Astrocyte (in vitro differentiated cells and primary cell): ENCODE results near the gene SPON1. TPM values are rescaled to one million over a fixed set of nuclear protein-coding genes. Genes with fewer than 3 reads are reported as not detected.

Source experiments
- DNase-seq: peaks from one replicate; pipeline ENCODE4 v3.0.0-alpha.2; 2010; ENCODE audit warnings: low read depth
- FAIRE-seq: peaks from 2 replicates; lab custom pipeline; 2011; peaks lifted over from hg19 to GRCh38; lab: Jason Lieb, UNC
- H2AFZ ChIP-seq: 2 replicates; pipeline ENCODE4 v1.6.0; 2012; ENCODE audit warnings: low read depth, low read length, inconsistent platforms
- H3K27ac ChIP-seq: 2 replicates; pipeline ENCODE4 v1.5.1; 2011; ENCODE audit warnings: low read depth, low read length, inconsistent platforms
- H3K27me3 ChIP-seq: 2 replicates; pipeline ENCODE4 v1.6.0; 2011; ENCODE audit warnings: low read length, inconsistent platforms; ENCODE audit not compliant: insufficient read depth
- H3K36me3 ChIP-seq: 2 replicates; pipeline ENCODE4 v1.5.1; 2011; ENCODE audit warnings: low read length, inconsistent platforms; ENCODE audit not compliant: insufficient read depth
- H3K4me1 ChIP-seq: 2 replicates; pipeline ENCODE4 v1.5.1; 2011; ENCODE audit warnings: low read length, inconsistent platforms; ENCODE audit not compliant: insufficient read depth
- H3K4me2 ChIP-seq: 2 replicates; pipeline ENCODE4 v1.6.0; 2012; ENCODE audit warnings: low read length, inconsistent platforms
- H3K4me3 ChIP-seq: 2 replicates; pipeline ENCODE4 v1.5.1; 2011; ENCODE audit warnings: low read depth, mild to moderate bottlenecking, low read length, inconsistent platforms; ENCODE audit not compliant: insufficient read depth
- H3K79me2 ChIP-seq: 2 replicates; pipeline ENCODE4 v1.6.0; 2012; ENCODE audit warnings: mild to moderate bottlenecking, low read length, inconsistent platforms; ENCODE audit not compliant: insufficient read depth
- H3K9ac ChIP-seq: 2 replicates; pipeline ENCODE4 v1.6.0; 2012; ENCODE audit warnings: mild to moderate bottlenecking, low read length, inconsistent platforms
- H3K9me3 ChIP-seq: 2 replicates; pipeline ENCODE4 v1.5.1; 2012; ENCODE audit warnings: low read depth, mild to moderate bottlenecking, low read length, inconsistent platforms; ENCODE audit not compliant: insufficient read depth
- H4K20me1 ChIP-seq: 2 replicates; pipeline ENCODE4 v1.6.0; 2012; ENCODE audit warnings: low read length, inconsistent platforms; ENCODE audit not compliant: insufficient read depth
- H3K27ac Mint-ChIP-seq: one replicate; pipeline ENCODE4 v1.8.0; 2021; ENCODE audit warnings: mild to moderate bottlenecking, mixed read lengths; ENCODE audit not compliant: unreplicated experiment
- H3K27me3 Mint-ChIP-seq: one replicate; pipeline ENCODE4 v1.8.0; 2021; ENCODE audit warnings: low read depth, mixed read lengths; ENCODE audit not compliant: unreplicated experiment
- H3K36me3 Mint-ChIP-seq: one replicate; pipeline ENCODE4 v1.8.0; 2021; ENCODE audit warnings: low read depth, mixed read lengths; ENCODE audit not compliant: unreplicated experiment
- H3K4me1 Mint-ChIP-seq: one replicate; pipeline ENCODE4 v1.8.0; 2021; ENCODE audit warnings: low read depth, mixed read lengths; ENCODE audit not compliant: unreplicated experiment
- H3K4me3 Mint-ChIP-seq: one replicate; pipeline ENCODE4 v1.8.0; 2021; ENCODE audit warnings: mild to moderate bottlenecking, moderate library complexity, mixed read lengths; ENCODE audit not compliant: unreplicated experiment
- H3K9me3 Mint-ChIP-seq: one replicate; pipeline ENCODE4 v1.8.0; 2021; ENCODE audit warnings: mild to moderate bottlenecking, mixed read lengths; ENCODE audit not compliant: unreplicated experiment
- EZH2 ChIP-seq: IDR thresholded peaks from 2 replicates; pipeline ENCODE4 v1.6.1; 2012; ENCODE audit warnings: mild to moderate bottlenecking, low read length, inconsistent platforms; ENCODE audit not compliant: insufficient read depth
- total RNA-seq: library from RNA; stranded (reverse); gene quantifications from 2 replicates; pipeline ENCODE4 v1.2.1, GENCODE V29; 2021
- TF ChIP-seq, protein P1 (sequence below): IDR thresholded peaks from 2 replicates; pipeline ENCODE4 v1.5.1; 2011; ENCODE audit warnings: low read depth, mild to moderate bottlenecking, inconsistent platforms, low read length, moderate library complexity; ENCODE audit not compliant: insufficient read depth

The SPON1 gene
- total RNA-seq, 1 donor from 2014 or later: 2.0 TPM

DNA sequence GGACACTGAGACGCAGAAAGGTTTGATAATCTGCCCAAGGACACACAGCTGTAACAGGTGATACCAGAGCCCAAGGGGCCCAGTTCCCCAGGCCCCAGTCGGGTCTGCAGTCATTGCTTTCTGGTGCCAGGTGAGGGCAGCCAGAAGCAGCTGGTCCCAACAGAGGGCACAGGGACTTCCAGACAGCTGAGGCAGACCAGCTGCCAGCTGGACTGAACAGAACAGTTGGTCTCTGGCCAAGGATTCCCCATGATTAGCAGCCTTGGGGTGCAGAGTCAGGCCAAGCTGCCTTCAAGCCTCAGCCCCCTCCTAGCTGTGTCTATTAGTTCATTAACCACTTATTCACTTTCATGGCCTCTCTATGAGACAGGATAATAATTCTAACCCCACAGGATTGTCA is 290.9 kb downstream of the SPON1 start:
- DNase-seq (no peak), FAIRE-seq (no peak)
- peaks cover 12% of the 10 kb centered on the region for H3K27me3 ChIP-seq
- H3K27ac ChIP-seq: no peak overlapping the region
- Mint-ChIP-seq H3K4me1 (peaks cover 11% of the 10 kb centered on the region), H3K36me3 (no peaks in the 10 kb centered on the region), H3K27me3 (peaks cover 14% of the 10 kb centered on the region), H3K4me3 (no peak overlapping the region), H3K9me3 (no peaks in the 10 kb centered on the region), H3K27ac (no peak overlapping the region)
- H3K4me3 ChIP-seq: no peak overlapping the region
- H2AFZ ChIP-seq: no peak overlapping the region
- H3K79me2 ChIP-seq: no peaks in the 10 kb centered on the region
- no peaks in the 10 kb centered on the region for H3K9me3 ChIP-seq
- no peaks in the 10 kb centered on the region for H4K20me1 ChIP-seq
- H3K4me1 ChIP-seq: no peaks in the 10 kb centered on the region
- no peak overlapping the region for H3K4me2 ChIP-seq
- H3K9ac ChIP-seq: no peak overlapping the region
- no peaks in the 10 kb centered on the region for H3K36me3 ChIP-seq
- TF ChIP-seq, protein P1, sequence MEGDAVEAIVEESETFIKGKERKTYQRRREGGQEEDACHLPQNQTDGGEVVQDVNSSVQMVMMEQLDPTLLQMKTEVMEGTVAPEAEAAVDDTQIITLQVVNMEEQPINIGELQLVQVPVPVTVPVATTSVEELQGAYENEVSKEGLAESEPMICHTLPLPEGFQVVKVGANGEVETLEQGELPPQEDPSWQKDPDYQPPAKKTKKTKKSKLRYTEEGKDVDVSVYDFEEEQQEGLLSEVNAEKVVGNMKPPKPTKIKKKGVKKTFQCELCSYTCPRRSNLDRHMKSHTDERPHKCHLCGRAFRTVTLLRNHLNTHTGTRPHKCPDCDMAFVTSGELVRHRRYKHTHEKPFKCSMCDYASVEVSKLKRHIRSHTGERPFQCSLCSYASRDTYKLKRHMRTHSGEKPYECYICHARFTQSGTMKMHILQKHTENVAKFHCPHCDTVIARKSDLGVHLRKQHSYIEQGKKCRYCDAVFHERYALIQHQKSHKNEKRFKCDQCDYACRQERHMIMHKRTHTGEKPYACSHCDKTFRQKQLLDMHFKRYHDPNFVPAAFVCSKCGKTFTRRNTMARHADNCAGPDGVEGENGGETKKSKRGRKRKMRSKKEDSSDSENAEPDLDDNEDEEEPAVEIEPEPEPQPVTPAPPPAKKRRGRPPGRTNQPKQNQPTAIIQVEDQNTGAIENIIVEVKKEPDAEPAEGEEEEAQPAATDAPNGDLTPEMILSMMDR: no peak
- TF ChIP-seq EZH2: no peak

DNA sequence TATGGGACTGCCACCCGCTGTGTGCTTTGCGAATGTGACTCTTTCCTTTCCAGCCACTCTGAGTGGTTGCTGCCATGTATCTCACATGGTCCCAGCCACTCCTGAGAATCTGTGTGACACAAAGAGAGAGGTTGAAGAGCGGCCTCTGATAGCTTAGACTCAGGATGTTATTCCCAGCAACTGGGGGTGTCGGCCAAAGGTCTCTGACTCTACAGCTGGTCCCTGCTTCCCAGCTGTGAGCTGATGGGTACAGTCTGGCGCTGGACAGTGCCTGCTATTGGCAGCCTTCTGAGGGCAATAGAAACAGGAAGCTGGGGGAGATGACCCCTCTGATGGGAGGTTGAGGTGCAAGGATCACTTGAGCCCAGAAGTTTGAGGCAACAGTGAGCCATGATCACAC is 291.3 kb downstream of the SPON1 start:
- H3K9ac ChIP-seq: no peak overlapping the region
- H3K4me2 ChIP-seq: no peak overlapping the region
- no peak overlapping the region for H3K27ac ChIP-seq
- H3K9me3 ChIP-seq: no peaks in the 10 kb centered on the region
- Mint-ChIP-seq H3K36me3 (no peaks in the 10 kb centered on the region), H3K4me3 (no peak overlapping the region), H3K9me3 (no peaks in the 10 kb centered on the region), H3K27me3 (peaks cover 10% of the 10 kb centered on the region), H3K4me1 (peaks cover 14% of the 10 kb centered on the region), H3K27ac (no peak overlapping the region)
- H3K27me3 ChIP-seq: peaks cover 8% of the 10 kb centered on the region
- FAIRE-seq (no peak), DNase-seq (no peak)
- no peaks in the 10 kb centered on the region for H3K79me2 ChIP-seq
- no peaks in the 10 kb centered on the region for H3K4me1 ChIP-seq
- no peak overlapping the region for H2AFZ ChIP-seq
- H4K20me1 ChIP-seq: no peaks in the 10 kb centered on the region
- TF ChIP-seq, protein P1: no peak
- TF ChIP-seq EZH2: no peak
- no peak overlapping the region for H3K4me3 ChIP-seq
- no peaks in the 10 kb centered on the region for H3K36me3 ChIP-seq

DNA sequence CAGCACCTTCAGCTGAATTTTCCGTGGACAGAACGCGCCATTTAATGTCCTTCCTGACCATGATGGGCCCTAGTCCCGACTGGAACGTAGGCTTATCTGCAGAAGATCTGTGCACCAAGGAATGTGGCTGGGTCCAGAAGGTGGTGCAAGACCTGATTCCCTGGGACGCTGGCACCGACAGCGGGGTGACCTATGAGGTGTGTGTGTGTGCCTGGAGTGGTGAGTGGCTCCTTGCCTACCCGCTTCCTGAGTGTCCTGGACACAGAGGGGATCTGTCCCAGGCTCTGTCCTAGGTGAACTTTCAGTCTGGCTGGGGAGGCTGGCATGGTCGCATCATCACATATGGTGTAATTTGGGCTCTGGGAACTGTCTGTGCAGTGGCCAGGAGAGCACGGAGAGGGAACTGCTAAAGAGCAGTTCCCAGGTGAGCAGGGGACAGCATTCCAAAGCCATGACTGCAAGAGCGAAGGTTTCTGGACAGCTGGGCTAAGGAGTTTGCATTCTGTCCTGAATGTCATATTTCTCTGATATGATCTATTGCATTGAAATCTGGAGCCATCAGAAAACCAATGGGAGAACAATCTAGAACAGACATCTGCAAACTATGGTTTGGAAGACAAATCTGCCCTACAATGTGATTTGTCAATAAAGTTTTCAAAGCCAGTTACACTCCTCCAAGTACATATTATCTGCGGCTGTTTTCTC is 292.2 kb downstream of the SPON1 start:
- no peak for DNase-seq
- no peaks in the 10 kb centered on the region for H3K36me3 Mint-ChIP-seq

More for the DNA sequence above, 292.2 kb downstream of the SPON1 start:
- Histone ChIP-seq H3K4me1 (no peaks in the 10 kb centered on the region), H3K9ac (no peak overlapping the region), H3K9me3 (no peaks in the 10 kb centered on the region), H3K36me3 (no peaks in the 10 kb centered on the region), H3K4me3 (no peak overlapping the region), H3K79me2 (no peaks in the 10 kb centered on the region), H2AFZ (no peak overlapping the region), H3K27ac (no peak overlapping the region), H3K27me3 (peaks cover 4% of the 10 kb centered on the region), H3K4me2 (no peak overlapping the region), H4K20me1 (no peaks in the 10 kb centered on the region)
- Mint-ChIP-seq H3K4me1 (peaks cover 14% of the 10 kb centered on the region), H3K9me3 (no peaks in the 10 kb centered on the region), H3K4me3 (no peak overlapping the region), H3K27ac (no peak overlapping the region), H3K27me3 (peaks cover 10% of the 10 kb centered on the region)
- FAIRE-seq: no peak
- TF ChIP-seq EZH2: no peak
- TF ChIP-seq, protein P1: no peak
